Heart right ventricle (tissue), 16 donors: ENCODE results near the gene TMEM91. TPM values are rescaled to one million over a fixed set of nuclear protein-coding genes. Genes with fewer than 3 reads are reported as not detected.

ENCODE experiments used
- ATAC-seq, 8 donors: fragments of 200-7000 bp; cut with Tn5 transposase; one replicate each; pipeline ENCODE4 v1.9.1; 2020; ENCODE audit warnings: mild to moderate bottlenecking in 8 of 8, moderate library complexity in 8 of 8, moderate number of reproducible peaks in 1 of 8
- DNase-seq, 2 donors: peaks; one replicate each; pipeline ENCODE4 v3.0.0-alpha.2; 2020
- H3K27ac ChIP-seq, 10 donors: fragments of 200-600 bp; sonication (generic) in 2 of 10; one replicate each; pipeline versions ENCODE4 v1.5.0 to v1.8.0; 2020 to 2022; ENCODE audit warnings: mild to moderate bottlenecking in 3 of 10
- H3K27me3 ChIP-seq, 7 donors: fragments of 200-600 bp; one replicate each; pipeline ENCODE4 v1.8.0; 2021 to 2022; ENCODE audit warnings: mild to moderate bottlenecking in 2 of 7
- H3K36me3 ChIP-seq, 9 donors: fragments of 200-600 bp; sonication (generic) in 1 of 9; one replicate each; pipeline versions ENCODE4 v1.5.0 to v1.8.0; 2020 to 2022; ENCODE audit warnings: mild to moderate bottlenecking in 2 of 9
- H3K4me1 ChIP-seq, 9 donors: fragments of 200-600 bp; sonication (generic) in 1 of 9; one replicate each; pipeline versions ENCODE4 v1.5.0 to v1.8.0; 2020 to 2022; ENCODE audit warnings: mild to moderate bottlenecking in 4 of 9
- H3K4me3 ChIP-seq, 10 donors: fragments of 200-600 bp; sonication (generic) in 2 of 10; one replicate each; pipeline versions ENCODE4 v1.5.0 to v1.8.0; 2020 to 2022; ENCODE audit warnings: mild to moderate bottlenecking in 7 of 10, moderate library complexity in 2 of 10
- H3K9me3 ChIP-seq, 11 donors: fragments of 200-600 bp in 10 of 11; sonication (generic) in 2 of 11; one replicate each; pipeline versions ENCODE4 v1.5.0 to v1.8.0; 2013 to 2022; ENCODE audit warnings: mild to moderate bottlenecking in 2 of 11, control low read depth in 1 of 11, moderate library complexity in 1 of 11
- CTCF ChIP-seq, 9 donors: fragments of 200-600 bp; sonication (generic) in 2 of 9; IDR thresholded peaks; one replicate each; pipeline versions ENCODE4 v1.5.0 to v1.8.0; 2021 to 2022; ENCODE audit warnings: antibody characterized with exemption in 9 of 9, mild to moderate bottlenecking in 5 of 9, moderate library complexity in 1 of 9
- WGBS, 2 donors: extraction: QIAGEN DNeasy Blood & Tissue Kit; methylation state at CpG; one replicate each; pipeline ENCODE4 v1.1.7; 2013; ENCODE audit warnings: inconsistent platforms in 1 of 2; 5-methylcytosine and 5-hydroxymethylcytosine counted together
- intact Hi-C, 10 donors: fragments of 100-400 bp; cut with DNase I; formaldehyde crosslinking; loops; one replicate each; pipeline versions ENCODE4 v1.11.1 to v1.14.2; 2022
- polyA plus RNA-seq, 2 donors: library from polyadenylated mRNA; stranded (reverse); fragments of 200-250 nt; gene quantifications; one replicate each; pipeline ENCODE4 v1.2.3, GENCODE V29; 2013
- total RNA-seq, 10 donors: library from RNA; stranded (reverse); fragmentation: NEBNext Ultra II Directional in 3 of 10; extraction: Animal tissue kit (Norgen Biotek cat#: 25700) in 3 of 10; gene quantifications; one replicate each; pipeline versions ENCODE4 v1.2.1 to v1.2.4, GENCODE V29; 2021 to 2023
- donor health status: Arrhythmogenic right ventricular cardiomyopathy.
- donor health status: ischemic (EF 13 %, LVEDD 7.1; RV severe dilation, severe dysfunction).
- donor health status: healthy with polysubstance abuse.
- donor health status: DM: no; HTN: yes; CAD: no.
- donor health status: DM: no; HTN: no; CAD: no.
- donor health status: ischemic (EF 25% LVEDD 6.9; RV normal size, moderate dysfunction).
- donor health status: ischemic (EF 25% LVEDD 5.7; RV mildly dilated, moderate dysfunction).
- donor health status: healthy.
- donor health status: DM: yes; HTN: yes; CAD: no.
- donor health status: Ischemic cardiomyopathy.
- donor health status: ischemic (EF 35%, LVEDD 5.7; RV mildly dilated, moderate dysfunction).
- donor health status: nonischemic (EF 11% LVEDD 7.7; RV severe dilation, severe dysfunction).
- donor health status: DM: yes; HTN: yes; CAD: no.
- donor health status: PGD.
- donor health status: ischemic (EF 29% LVEDD 5.4; RV normal size, mild dysfunction).
- donor health status: nonischemic (EF 23%, LVEDD 6.1; RV moderate dilation, normal function).

Gene TMEM91
- total and polyA plus RNA-seq, 12 donors: 1.2 to 11.3 (median 2.1) TPM

GRCh38 chr19:41392775-41393174 lies 16.4 kb downstream of the TMEM91 start:
- DNase-seq (no peak), ATAC-seq (no peak)
- Histone ChIP-seq H3K4me1 (peaks cover 3 to 15% (median 12%) of the 10 kb centered on the region in 9 donors), H3K36me3 (peaks cover 0 to 46% (median 15%) of the 10 kb centered on the region in 9 donors), H3K4me3 (no peak overlapping the region), H3K27ac (no peak overlapping the region), H3K9me3 (no peaks in the 10 kb centered on the region), H3K27me3 (no peaks in the 10 kb centered on the region)
- no peak for TF ChIP-seq CTCF (IDR thresholded peaks at IDR 0.05)
- intact Hi-C loops: loop anchor here in 1 of 10 donors (5.0 kb wide), 1 partner anchor 35 kb away; no protein-coding TSS in a partner anchor
- 68 to 74% methylated on average over 12 of the region's 12 CpGs for whole genome bisulfite sequencing, 2 donors

- no peak for ATAC-seq
Measured at GRCh38 chr19:41395355-41395754, 19.0 kb downstream of the TMEM91 start.

GRCh38 chr19:41397086-41398049 lies 21.0 kb downstream of the TMEM91 start, which contains the start of the genes BCKDHA and EXOSC5:
Gene BCKDHA (plus strand): TSS chr19:41397818. CDS start chr19:41397828, 10 bp downstream.
Gene EXOSC5 (minus strand): TSS chr19:41397359. CDS start chr19:41397328, 31 bp downstream.
- no peaks in the 10 kb centered on the region for H3K27me3 ChIP-seq
- H3K36me3 ChIP-seq: peaks cover 0 to 13% (median 0%) of the 10 kb centered on the region in 9 donors
- ATAC-seq (peak; percentile 98 to 99 (median 99)), DNase-seq (peak; percentile 99 to 100)
- H3K4me3 ChIP-seq: peak within 1 kb of the TSS; percentile 58 to 96 (median 88)
- intact Hi-C loops: loop anchor here in 6 of 10 donors (1.0 to 5.0 kb wide), 5 partner anchors 33 to 45 kb away; partner anchors contain the start of genes DMAC2 (in 3 of the 6), B9D2 (in 1 of the 6) and ERICH4 (in 1 of the 6)
- no peaks in the 10 kb centered on the region for H3K9me3 ChIP-seq
- H3K4me1 ChIP-seq: peaks cover 14 to 51% (median 36%) of the 10 kb centered on the region in 9 donors
- no peak for TF ChIP-seq CTCF (IDR thresholded peaks at IDR 0.05)
- peak within 1 kb of the TSS; percentile 76 to 95 (median 92) for H3K27ac ChIP-seq
- 1% methylated on average over 50 of the region's 50 CpGs for WGBS, 2 donors

More at GRCh38 chr19:41395355-41395754, 19.0 kb downstream of the TMEM91 start:
- Histone ChIP-seq H3K9me3 (no peaks in the 10 kb centered on the region), H3K36me3 (peaks cover 0 to 23% (median 13%) of the 10 kb centered on the region in 9 donors), H3K27me3 (no peaks in the 10 kb centered on the region), H3K4me1 (peaks cover 14 to 35% (median 26%) of the 10 kb centered on the region in 9 donors), H3K4me3 (no peak overlapping the region), H3K27ac (no peak overlapping the region)
- no peak for DNase-seq
- intact Hi-C loops: loop anchor here in 5 of 10 donors (2.0 to 5.0 kb wide), 4 partner anchors 31 to 47 kb away; partner anchors contain the start of genes DMAC2 (in 2 of the 5), B9D2 (in 1 of the 5) and ERICH4 (in 1 of the 5)
- no peak for TF ChIP-seq CTCF (IDR thresholded peaks at IDR 0.05)
- 68 to 75% methylated on average over 6 of the region's 6 CpGs for WGBS, 2 donors

- no peaks in the 10 kb centered on the region for H3K27me3 ChIP-seq
- ATAC-seq: no peak
- H3K9me3 ChIP-seq: no peaks in the 10 kb centered on the region
- TF ChIP-seq CTCF (IDR thresholded peaks at IDR 0.05): no peak
- intact Hi-C loops: loop anchor here in 5 of 10 donors (5.0 kb wide), 3 partner anchors 34 to 44 kb away; partner anchors contain the start of genes DMAC2 (in 2 of the 5) and ERICH4 (in 1 of the 5)
- H3K4me3 ChIP-seq: peak overlapping the region; percentile 58 to 96 (median 88)
- peaks cover 14 to 58% (median 42%) of the 10 kb centered on the region in 9 donors for H3K4me1 ChIP-seq
- peak overlapping the region; percentile 76 to 95 (median 92) for H3K27ac ChIP-seq
- 0% methylated on average over 5 of the region's 5 CpGs for WGBS, 2 donors
- H3K36me3 ChIP-seq: peaks cover 0 to 20% (median 0%) of the 10 kb centered on the region in 9 donors
- no peak for DNase-seq
Measured at GRCh38 chr19:41398050-41398418, 21.7 kb downstream of the TMEM91 start.
